NCI-H1105 treated with DMSO at 0.1 percent for 48 hours (cell line): ENCODE measurements around the gene DPF3.

Experiments
- DNase-seq: peaks from one replicate; lab custom pipeline; 2025; lab: John Stamatoyannopoulos, UW

The DPF3 gene

DNA sequence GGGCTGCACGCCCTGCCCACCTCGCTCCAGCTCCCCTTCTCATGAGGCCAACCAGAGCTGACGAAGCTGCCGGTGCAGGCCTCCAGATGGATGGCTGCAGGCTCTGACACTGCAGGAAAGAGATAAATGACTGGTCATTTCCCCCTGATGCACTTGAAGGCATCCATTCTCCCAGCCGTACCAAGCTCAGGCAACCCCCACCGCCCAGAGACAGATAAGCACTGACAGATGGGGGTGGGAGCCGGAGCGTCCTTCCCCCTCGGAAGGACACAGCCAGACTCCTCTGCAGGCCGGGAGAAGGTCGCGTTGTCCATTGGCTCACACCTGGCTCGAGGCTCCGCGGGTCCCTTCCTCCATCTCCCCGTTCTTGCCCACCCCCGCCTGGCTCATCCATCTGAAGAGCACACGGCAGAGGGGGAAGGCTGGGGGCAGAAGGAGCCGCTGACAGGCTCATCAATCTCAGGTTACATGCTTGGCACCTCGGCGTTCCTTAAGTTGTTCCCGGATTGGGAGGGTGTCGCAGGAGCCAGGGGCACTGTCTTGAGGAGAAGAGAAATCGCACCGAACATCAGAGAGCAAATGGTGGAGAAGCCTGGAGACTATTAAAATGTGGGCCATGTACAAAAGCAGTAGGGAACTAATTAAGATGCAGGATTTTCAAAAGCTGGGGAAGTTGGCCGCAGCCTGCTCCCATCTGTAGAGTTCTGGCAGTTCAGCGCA lies 151.6 kb downstream of the DPF3 start:
- DNase-seq, result no peak

DNA sequence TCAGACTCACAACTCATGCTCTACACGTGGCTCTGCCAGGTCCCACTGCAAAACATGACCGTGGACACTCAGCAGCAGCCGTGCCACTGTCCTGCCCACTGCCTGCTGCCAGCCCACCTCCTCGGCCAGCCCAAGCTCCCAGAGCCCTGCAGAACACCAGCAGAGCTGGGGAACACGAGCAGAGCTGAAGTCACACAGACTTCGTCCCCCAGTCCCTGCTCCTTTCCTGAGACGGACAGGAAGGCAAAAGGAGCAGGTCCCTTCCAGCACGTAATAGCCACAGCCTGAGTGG lies 152.1 kb downstream of the DPF3 start:
- DNase-seq, result no peak

DNA sequence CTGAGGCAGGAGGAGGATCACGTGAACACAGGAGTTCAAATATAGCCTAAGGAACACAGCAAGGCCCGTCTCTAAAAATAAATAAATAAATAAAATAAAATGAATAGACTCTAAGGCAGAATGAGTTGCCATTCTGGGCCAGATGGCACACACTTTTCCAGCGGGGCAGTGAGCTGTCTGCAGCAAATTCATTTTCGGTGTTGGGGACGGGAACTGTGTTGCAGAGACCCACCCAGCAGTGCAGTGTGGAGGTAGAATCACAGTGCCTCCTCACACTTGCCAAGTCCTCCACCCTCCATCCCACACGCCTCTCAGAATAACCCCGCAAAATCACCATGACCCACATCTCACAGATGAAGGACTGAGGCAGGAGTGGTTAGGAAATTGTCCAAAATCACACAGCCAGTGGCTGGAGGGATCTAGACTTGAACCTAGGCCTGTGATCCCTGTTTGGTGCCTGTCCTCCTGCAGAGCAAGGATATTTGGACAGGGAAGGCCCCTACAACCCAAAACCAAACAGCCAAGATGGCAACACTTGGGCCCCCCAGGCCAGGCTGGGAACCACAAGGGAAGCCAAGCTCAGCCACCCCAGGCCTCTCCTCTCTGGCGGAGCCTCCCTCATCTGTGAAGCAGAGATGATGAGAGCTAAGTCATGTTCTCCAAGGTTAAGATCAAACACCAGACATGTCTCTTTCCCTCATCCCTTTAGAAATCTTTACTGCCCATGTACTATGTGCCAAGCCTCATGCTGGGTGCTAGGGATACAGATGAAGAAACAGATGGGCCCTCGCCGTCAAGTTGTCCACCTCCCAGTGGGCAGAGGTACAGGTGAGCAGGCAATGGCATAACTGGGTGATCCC lies 152.7 kb downstream of the DPF3 start:
- no peak for DNase-seq

DNA sequence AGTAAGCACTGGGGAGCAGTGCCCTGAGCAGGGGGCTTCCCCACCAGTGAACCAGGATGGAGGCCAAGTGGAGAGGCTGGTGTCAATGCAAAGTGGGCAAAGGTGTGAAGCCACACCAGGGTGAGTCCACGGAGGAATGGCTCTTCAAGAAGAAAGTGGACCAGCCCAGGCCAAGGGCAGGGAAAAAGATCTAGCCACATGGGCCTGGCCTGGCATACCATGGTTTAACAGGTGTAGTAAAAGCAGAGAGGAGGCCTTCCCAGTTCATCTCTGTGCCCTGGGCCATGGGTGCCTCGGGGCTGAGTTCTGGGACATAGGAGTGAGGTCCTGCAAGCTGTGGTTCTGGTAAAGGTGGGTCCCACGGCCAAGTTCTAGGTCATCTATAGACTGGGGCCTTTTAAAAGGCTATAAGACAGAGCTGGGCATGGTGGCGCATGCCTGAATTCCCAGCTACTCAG lies 153.4 kb downstream of the DPF3 start:
- no peak for DNase-seq

DNA sequence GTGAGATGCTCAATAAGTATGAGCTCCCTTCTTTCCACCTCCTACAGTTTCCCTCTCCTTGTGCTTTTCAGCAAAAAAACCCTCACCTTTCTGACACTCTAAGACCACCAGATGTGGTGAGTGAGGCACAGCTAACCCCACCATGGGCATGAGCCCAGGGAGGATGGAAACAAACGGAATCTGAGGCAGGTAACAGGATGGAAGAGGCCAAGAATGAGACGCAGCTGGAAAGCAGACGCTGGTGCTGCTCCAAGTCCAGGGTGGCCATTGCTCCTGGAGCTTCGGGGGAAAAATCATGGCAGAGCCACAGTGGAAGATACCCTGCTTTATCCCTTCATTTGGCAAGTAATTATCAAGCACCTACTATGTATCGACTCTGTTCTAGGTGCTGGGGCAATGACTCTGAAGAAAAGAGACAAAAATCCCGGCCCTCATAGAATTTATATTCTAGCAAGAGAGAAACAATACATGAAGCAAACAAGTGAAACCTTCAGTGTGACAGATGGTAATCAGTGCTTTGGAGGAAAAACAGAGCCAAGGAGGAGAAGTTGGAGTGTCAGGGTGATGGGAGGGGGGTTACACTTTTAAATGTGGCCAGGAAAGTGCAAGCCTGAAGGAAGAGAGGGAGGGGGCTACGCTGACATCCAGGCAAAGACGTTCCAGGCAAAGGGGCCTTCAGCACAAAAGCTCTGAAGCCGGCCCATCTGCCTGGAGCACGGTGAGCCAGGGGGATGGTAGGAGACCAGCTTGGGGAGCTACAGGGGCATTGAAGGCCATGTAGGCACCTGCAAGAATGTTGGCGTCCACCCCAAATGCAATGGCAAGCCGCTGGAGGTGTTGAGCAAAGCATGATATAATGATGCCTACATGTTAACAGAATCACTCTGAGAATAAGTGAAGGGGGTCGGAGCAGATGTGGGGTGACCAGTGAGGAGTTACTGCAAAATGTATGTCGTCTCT lies 154.2 kb downstream of the DPF3 start:
- no peak for DNase-seq

DNA sequence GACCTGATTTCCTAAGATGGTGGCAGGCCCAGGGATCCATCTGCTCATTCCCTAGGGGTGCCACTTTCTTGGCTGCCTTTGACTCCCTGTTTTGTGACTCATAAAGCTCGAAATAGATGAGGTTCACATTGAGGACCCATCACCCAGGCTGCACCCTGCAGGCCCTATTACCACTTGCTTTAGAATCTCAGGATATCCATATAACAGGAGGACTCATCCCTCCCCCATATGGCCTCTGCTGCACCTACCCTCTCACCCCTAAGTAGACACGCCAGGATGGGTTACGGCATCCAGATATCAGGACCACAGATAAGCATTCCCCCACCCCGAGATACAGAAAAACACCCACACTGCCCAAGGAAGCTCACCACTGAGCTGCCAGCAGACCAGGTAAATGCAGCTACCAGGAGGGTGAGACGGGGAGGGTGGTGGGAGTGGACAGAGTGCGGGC lies 155.7 kb downstream of the DPF3 start:
- no peak for DNase-seq

DNA sequence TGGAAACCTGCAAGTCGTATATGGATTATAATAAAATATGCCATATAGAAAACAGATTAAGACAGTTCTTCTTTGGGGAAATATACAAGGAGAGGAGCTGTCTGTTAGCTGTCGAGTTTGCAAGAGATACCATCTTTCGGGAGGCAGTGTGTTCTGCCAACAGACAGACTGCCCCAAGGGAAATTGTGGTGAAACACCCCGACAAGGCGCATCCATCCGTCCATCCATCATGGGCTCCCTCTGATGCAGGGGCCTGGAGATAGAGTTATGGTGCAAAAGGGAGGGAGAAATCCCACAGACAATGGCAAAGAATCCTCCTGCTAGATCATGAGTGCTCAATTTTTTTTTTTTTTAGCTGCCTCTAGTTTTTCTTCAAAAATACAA lies 156.3 kb downstream of the DPF3 start:
- no peak for DNase-seq

DNA sequence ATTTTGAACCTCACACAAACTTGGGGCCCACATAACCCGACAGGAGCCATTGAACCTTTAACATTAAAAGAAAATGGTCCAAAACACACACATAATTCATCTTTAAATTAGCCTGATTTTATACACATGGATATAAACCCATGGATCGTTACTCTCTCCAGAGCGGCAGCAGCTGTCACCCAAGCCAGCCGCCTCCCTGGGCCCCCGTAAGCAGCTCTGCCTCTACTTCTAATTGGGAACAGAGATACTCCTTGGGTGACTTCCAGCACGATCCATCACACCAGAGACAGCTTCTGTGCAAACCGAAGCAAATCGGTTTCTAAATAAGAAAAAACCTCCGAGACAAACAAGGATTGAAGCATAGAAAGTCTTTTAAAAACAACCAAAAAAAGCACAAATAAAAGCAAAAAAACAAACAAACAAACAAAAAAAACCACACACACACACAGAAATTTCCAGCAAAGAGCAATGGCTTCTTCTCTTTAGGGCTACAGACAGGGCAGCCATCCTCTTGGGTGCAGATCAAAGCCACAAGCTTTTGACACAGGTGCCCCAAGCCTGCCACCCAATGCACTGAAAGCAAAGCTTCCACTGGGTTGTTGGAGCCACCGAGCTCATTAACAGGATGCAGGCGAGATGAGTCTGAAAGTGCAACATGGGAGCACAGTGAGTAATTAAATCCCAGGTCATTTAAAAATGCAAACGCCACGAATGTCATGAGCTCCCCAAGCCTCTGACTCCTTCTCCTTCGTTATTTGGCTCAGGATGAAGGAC lies 156.9 kb downstream of the DPF3 start:
- no peak for DNase-seq

DNA sequence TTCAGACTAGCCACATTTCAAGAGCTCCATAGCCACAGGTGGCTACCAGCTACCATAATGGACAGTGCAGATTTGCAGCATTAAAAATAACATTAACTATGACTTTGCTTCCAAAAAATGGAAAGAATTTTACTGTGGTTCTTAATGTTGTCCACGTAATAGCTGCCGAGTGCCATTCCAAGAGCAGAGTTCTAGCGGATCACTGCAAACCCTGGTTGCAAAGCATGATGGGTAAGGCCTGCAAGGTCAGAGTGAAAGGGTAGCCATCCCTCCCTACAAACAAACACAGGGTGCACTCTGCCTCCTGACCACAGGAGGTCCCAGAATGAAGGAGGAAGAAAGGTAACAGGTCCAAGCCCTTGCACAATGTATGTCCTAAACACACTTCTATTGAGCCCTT lies 157.6 kb downstream of the DPF3 start:
- no peak for DNase-seq

DNA sequence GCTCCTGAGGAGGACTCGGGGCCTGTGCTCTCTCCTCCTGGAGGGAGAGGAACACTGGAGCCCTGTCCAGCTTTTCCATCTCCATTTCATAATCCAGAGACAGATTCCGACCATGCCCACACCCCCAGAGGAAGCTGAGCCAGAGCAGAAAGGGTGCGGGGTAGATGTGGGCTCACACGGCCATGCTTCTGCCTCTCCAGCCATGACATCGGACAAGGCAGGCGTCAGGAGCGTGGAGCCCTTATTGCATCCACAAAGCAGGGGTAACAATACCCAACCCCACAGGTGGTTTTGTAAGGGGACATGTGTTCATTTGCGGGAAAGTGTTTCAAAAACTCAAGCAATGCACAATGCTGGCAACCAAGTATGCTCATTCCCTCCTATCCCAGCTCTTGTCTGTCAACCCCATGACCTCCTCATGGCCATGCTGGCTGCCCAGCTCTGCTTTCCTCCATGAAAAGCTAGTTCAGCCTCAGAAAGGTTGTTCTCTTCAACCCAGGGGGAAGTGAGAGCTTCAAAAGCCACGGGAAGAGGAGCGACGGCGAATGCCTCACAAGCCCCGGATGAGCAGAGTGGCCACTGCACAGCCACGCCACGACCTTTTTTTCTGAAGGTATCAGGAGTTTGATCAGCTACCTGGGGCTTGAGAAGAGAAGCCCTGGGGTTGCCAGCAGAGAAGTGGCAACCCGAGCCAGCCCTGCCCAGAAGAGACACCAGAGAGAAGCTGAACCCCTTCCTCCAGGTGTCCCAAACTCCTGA lies 161.7 kb downstream of the DPF3 start:
- no peak for DNase-seq

DNA sequence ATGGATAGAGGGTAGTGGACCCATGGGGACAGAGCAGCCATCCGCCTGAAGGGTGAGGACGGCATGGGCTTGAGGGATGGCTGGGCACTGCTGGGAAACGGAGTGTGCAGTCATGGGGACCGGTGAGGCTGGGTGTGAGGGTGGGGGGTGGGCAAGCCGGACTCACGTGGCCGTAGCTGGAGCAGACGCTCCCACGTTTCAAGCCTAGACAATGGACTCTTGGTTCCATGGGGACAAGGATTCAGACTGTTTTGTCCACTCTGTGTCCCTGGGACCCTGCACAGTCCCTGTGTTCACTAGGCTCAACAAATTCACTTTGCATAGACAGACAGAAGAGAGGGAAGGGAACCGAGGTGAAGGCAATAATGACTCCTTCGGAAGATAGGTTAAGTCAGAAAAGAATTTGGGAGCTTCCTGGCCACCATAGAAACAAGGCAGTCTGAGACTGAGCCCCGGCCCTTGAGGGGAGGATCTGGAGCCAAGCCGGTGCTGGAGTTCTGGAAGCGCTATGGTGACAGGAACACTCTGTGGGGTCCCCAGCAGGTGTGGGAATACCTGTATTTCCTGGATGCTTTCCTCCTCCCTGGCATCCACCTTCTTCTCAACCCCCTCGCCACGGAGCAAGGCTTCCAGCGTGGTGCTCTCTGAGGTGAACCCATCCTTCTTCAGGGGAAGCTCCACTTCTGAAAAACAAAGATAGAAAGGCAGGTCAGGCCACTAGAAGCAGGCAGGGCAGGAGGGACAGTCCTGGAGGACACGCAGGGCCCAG lies 162.5 kb downstream of the DPF3 start:
- DNase-seq, result no peak

DNA sequence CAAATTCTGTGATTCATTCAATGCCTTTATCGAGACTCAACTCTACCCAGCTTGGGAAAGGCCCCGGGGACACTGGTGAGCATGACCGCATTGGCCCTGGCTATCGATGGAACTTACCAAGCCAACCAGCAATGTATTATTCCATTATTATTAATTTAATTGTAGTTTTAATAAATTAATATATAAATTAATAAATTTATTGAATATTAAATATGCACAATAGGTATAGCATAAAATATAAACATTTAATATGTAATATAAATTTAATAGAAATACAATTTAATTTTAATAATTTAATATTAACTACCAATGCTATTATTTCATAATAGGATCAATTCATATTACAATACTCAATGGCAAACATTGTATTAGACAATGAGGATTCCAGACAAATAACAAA lies 163.4 kb downstream of the DPF3 start:
- DNase-seq, result no peak

DNA sequence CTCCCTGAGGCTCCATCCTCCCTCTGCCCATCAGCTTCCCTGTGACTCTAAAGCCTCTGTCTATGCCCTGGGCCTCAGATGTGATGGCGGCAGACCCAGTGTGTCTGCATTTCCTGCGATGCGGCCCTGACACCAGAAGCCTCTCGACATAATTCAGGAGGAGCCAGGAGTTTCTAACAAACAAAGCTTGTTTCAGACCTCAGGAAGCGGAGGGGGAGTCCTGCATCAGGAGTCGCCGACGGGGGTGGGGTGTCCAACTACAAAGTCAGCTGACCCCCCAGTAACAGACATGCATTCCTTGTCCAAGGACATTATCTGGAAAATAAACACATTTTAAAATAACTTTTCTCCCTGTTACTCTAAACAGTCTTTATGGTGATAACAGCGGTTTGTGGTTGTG lies 167.5 kb downstream of the DPF3 start:
- no peak for DNase-seq

DNA sequence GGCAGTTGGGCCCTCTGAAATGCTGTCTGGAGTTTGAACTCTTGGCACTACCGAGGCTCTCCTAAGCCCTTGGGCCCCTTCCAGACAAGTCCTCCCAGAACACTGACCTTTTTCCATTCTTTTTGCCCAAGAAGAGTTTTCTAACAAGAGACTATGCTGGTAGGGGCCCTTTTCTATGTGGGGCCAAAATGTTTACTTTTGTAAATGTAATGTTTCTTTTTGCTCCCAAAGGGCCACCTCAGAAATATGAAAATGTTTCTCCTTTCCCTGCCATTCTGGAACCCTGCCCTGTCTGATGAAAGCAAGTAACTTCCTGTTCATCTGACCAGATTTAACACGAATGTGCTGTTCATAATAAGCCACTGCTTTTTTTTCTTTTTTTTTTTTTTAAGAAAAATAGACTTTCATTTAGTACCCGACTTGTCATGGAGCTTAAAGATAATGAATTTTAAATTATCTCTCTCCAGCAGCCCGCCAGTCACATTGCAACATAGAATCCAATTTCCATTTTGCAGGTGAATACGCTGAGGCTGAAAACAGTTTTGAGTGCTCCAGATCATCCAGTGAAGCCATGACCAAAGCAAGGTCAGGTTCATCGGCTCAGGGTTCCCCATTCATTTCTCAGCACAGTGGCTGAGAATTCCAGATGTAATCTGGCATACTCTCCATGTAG lies 169.9 kb downstream of the DPF3 start:
- DNase-seq, result no peak

DNA sequence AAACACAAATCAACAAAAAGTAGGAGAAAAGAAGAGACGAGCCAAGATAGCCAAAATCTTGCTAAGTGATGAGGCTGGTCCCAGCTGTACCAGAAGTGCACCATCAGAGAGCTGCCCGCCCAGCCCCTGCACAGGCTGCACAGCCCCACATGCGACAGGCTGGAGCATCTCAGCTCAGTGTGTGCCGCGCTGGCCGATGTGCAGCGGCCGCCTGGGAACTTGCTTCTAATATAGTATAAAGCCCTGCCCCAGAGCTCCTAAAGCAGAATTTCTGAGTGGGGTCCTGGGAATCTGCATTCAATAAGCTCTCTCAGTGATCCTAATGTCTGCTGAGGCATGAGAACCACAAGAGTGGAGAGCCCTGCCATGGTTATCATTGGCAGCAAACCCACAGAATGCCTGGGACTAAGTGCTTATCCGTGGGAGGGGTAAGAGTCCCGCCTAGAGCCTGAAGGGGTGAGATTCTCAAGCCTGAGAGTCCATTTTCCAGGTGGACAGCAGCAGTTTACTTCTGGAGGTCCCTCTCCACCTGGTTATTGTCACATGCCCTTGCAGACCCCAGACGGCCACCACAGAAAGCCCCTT lies 171.6 kb downstream of the DPF3 start:
- DNase-seq, result no peak

DNA sequence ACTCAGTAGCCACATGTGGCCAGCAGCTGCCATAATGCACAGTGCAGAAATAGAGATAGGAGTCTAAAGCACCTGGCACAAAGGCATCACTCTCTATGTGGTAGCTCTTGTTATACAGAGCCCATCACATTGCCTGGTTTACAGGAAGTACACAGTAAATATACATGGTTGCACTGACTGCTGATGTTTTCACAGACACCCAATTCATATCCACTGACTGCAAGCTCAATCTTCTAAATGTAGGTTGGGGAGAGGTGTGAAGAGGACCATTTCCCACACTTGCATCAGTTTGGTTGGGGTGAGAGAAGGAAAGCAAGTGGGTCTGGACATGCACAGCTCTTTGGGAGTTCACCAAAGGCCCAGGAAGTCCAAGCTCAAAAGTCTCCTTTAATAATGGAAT lies 172.8 kb downstream of the DPF3 start:
- no peak for DNase-seq

DNA sequence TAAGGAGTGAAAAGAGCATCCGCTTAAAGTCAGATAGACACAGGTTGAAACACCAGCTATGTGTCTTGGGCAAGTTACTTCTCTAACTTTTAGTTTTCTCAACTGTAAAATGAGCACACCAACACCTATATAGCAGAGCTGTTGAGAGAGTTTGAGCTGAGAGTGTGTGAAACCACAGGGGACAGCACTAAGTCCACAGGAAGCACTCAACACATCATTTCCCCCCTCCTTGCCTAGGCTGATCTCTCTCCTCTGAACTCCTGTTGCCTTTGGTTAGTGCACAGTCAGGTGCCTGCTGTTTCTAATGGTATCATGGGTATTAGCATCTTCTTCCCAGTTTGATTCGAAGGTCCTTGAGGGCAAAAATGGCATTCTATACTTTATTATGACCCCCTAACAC lies 176.7 kb downstream of the DPF3 start:
- no peak for DNase-seq

DNA sequence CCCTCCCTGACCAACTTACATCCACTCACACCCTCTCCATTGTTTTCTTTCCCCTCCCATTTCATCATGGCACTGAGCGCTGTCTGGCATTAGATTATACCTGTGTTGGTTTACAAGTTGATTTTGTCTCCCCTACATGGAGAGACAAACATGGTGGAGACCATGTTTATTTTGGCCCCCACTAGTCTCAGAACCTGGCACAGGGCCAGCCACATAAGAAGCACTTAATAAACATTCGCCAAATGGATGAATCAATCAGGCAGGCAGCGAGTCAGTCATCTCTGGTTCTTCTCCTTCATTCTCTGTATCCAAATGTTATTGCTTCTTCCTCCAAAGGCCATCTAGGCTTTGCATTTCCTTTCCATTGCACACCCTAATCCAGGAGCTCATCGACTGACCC lies 177.4 kb downstream of the DPF3 start:
- peak; percentile 5 for DNase-seq

DNA sequence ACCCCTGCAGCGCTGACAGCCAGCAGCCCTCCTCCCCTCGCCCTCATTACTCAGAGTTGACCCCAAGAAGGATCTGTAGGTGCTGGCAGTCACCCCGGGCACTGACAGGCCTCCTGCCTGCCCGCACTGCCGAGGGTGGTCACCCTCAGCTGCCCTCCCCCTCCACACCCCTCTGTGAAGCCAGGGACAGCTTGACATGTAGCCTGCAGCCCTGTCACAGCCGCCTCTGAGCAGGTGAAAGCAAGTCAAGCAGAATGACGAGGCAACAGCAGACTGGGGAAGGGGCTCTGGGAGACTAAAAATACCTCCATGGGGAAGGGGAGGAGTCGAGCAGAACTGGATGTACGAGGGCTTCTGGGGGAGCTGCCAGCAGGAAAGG lies 178.1 kb downstream of the DPF3 start:
- no peak for DNase-seq
